ENCODE results near the gene FIP1L1.

Gene FIP1L1

DNA sequence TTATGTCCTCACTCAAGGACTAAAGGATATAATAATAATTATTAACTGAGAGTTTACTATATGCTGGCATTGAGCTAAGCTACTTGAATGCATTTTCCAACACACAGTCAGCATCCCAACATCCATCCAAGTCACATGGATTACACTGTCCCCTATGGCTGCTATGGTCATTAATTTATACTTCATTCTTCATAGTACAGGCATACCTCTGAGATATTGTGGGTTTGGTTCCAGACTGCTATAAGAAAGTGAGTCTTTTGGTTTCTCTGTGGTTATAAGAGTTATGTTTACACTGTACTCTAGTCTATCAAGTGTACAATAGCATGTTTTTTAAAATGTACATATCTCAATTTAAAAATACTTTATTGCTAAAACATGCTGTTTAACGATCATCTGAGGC is 124.7 kb downstream of the FIP1L1 start:
- no peak for DNase-seq

DNA sequence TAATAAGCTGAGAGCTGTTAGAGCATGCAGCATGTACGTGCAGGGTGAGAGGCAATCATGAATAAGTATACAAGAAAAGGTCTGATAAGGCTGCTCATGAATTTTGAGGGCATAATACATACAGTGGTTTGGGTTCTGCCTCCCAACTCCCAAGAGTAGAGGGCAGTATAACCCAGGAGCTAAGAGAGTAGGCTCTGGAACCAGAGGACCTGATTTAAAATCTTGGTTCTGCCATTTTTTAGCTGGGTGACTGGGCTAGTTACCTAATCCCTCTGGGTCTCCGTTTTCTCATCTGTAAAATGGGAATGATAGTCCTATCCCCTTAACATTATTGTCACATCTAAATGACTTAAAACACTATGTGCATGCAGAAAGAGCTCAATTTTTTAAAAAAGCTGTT is 128.5 kb downstream of the FIP1L1 start:
- DNase-seq = no peak

DNA sequence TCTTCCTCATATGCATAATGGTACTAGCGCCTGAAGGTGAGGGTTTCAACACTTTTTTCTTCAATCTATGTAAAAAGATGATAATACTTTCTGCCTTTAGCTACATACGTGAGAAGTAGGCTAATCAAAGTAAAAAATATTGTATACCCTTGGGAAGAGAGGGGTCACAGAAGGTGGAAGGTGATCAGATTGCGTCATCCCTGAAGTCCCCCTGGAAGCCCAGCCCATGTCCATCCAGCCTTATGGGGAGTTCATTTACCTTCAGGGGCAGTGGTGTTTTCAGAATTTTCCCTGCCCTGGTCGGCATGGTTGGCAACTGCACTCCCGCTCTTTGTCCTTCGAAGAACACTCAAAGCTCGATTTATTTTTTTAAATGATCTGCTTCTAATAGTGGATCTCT is 129.6 kb downstream of the FIP1L1 start:
- no peak for DNase-seq

DNA sequence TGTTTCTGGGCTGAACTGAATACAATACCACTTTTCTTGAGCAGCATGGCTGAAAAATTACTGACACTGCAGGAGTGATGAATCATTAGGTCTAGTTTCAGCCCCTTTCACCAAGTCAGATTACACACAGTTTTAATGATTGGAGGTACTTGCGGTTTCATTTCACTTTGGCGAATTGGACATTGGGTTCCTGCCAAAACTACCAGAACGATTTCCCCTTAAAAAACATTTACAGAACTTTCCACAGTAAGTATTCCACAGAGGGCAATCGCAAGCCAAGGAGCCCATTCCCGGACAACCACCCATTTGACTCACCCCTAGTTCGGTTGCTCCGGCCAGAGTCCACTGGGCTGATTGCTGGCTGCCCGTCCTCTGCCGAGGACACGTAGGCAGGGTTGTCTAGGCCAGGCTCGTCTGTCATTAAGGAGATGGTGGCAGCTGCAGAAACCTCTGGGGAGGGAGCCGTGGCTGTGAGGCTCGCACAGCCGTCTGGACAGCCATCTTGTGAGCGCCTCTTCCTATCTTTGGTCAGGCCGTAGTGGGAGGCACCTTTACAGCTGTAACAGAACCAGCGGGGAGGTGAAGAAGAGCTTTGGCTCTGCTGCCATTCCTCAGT is 130.3 kb downstream of the FIP1L1 start:
- no peak for DNase-seq

DNA sequence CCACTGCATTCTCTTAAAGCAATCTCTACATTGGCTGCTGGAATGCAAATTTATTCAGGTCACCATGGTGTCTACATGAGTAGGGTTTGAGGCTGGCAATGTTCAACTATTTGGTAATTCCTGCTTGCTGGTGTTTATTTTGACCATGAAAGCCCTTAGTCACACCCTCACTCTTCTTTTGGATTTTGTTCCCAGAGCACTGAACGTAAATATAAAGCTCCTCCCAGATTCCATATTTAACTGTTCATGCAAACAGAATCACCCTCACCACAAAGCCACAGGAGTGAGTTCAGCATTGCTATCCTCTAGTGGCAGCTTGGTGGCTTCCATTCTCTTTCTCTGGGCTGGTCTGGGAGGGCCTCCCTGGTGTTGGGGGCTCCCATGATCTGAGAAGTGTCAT is 131.0 kb downstream of the FIP1L1 start:
- DNase-seq = no peak

DNA sequence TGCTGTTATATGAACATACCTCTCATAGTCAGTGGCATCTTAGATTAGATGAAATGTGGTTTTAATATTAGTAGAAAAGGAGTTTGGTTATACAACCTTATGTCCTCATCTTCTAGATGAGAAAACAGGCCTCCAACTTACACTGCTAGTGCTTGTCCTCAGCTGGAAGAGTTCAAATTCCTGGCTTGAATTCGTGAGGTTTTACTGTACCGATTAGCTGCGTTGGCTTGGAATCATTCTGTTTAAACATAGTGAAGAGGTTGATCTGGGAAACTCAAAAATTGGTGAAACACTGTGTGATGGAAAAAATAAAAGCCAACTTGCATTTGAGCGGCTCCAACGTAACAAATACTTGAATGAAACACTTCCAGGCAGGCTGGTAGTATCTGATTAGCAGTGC is 132.9 kb downstream of the FIP1L1 start:
- DNase-seq = no peak

All from central memory CD4-positive, alpha-beta T cell (primary cell).